Urinary bladder (tissue), 4 donors: Measurements from ENCODE around the gene SLC38A2. TPM values are rescaled to one million over a fixed set of nuclear protein-coding genes. Genes with fewer than 3 reads are reported as not detected.
A peak's percentile ranks its signal among the peaks of the same experiment; 100 is the strongest.

ENCODE experiments used
- DNase-seq: peaks from one replicate; pipeline ENCODE4 v3.0.0-alpha.2; 2015; ENCODE audit errors: extremely low spot score
- H3K27ac ChIP-seq: one replicate; pipeline ENCODE4 v1.5.1; 2013; ENCODE audit warnings: low read depth, mild to moderate bottlenecking, moderate library complexity
- H3K36me3 ChIP-seq: one replicate; pipeline ENCODE4 v1.6.1; 2013; ENCODE audit warnings: mild to moderate bottlenecking, moderate library complexity; ENCODE audit not compliant: insufficient read depth
- H3K4me1 ChIP-seq: one replicate; pipeline ENCODE4 v1.6.1; 2013; ENCODE audit warnings: mild to moderate bottlenecking, moderate library complexity; ENCODE audit not compliant: insufficient read depth
- H3K4me3 ChIP-seq: one replicate; pipeline ENCODE4 v1.5.1; 2013; ENCODE audit warnings: low read depth, low read length
- WGBS: extraction: QIAGEN DNeasy Blood & Tissue Kit; methylation state at CpG from one replicate; pipeline ENCODE4 v1.1.7; 2013; 5-methylcytosine and 5-hydroxymethylcytosine counted together
- polyA plus RNA-seq: library from polyadenylated mRNA; stranded (reverse); fragments of 200-250 nt; gene quantifications from one replicate; pipeline ENCODE4 v1.2.3, GENCODE V29; 2013
- total RNA-seq: library from RNA; depleted of rRNA; stranded (reverse); fragments of >200 nt; gene quantifications from one replicate; pipeline ENCODE4 v1.2.3, GENCODE V29; 2014
- donor health status: healthy with polysubstance abuse.
- donor health status: healthy.

Gene SLC38A2
- total RNA-seq (471 TPM), polyA plus RNA-seq (128 TPM)

GRCh38 chr12:46372544-46373300 lies at the start of gene SLC38A2:
Gene SLC38A2 (minus strand): TSS chr12:46372773. CDS start chr12:46371293, 1,480 bp downstream.
- no peaks in the 10 kb centered on the region for H3K4me1 ChIP-seq
- under 1% methylated on average over 48 of the region's 48 CpGs for WGBS
- peak within 1 kb of the TSS; percentile 99 for H3K4me3 ChIP-seq
- DNase-seq: peak; percentile 77
- H3K27ac ChIP-seq: peak within 1 kb of the TSS; percentile 99
- H3K36me3 ChIP-seq: no peaks in the 10 kb centered on the region

DNA sequence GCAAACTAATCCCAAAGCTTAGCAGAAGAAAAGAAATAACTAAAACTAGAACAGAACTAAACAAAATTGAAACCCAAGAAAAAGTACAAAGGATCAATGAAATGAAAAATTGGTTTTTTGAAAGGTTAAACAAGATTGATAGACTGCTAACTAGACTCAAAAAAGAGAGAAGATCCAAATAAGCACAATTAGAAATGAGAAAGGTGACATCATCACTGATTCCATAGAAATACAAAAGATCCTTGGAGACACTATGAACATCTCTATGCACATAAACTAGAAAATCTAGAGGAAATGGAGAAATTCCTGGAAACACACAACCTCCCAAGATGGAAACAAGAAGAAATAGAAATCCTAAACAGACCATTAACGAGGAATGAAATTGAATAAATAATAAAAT lies 47.1 kb upstream of the SLC38A2 start:
- Histone ChIP-seq H3K4me3 (no peak overlapping the region), H3K36me3 (no peaks in the 10 kb centered on the region), H3K4me1 (no peaks in the 10 kb centered on the region), H3K27ac (no peak overlapping the region)
- 84% methylated on average over 1 of the region's 1 CpG for WGBS
- DNase-seq: no peak

DNA sequence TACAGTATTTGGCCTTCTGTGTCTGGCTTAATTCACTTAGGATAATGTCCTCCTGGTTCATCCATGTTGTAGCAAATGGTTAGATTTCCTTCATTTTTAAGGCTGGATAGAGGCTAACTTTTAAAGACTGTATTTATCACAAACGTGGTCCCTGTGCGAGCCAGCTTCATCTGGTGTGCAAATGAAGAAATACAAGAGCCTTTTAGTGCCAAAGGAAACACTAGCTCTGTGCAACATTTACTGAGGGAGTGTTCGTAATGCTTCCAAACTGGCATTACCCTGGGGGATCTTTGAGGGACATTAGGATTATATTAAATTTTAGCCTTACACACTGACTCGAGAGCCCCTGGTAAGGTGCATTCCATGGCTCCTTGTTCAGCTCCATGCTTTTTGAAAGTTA lies 43.0 kb upstream of the SLC38A2 start:
- no peak overlapping the region for H3K4me3 ChIP-seq
- H3K27ac ChIP-seq: no peak overlapping the region
- no peak for DNase-seq
- H3K4me1 ChIP-seq: no peaks in the 10 kb centered on the region
- 88% methylated on average over 4 of the region's 4 CpGs for WGBS
- no peaks in the 10 kb centered on the region for H3K36me3 ChIP-seq

DNA sequence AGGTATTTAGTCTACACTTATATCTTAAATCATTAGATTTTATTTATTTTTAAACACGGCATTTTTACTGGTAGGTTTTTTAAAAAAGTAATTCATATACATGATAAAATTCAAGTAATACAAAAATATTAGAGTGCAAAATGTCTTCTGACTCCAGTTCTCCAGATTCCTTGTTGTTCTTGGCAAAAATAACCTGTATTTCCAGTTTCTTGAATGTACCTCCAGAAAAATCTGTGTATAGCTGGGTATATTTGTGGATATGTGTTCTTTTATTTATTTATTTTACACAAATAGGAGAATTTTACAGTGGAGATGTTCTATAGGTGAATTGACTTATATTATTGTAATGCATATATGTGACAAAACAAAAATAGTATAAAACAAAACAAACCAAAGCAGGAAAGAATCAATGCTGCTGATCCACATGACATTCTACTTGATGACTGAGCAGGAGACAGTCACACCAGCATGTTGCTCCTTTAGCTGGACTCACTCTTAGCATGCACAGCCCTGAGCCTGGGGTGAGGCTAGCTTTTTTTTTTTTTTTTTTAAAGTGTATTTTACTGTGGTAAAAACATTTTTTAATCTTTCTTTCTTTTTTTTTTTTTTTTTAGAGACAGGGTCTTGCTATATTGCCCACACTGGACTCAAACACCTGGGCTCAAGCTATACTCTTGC lies 42.2 kb upstream of the SLC38A2 start:
- H3K36me3 ChIP-seq: no peaks in the 10 kb centered on the region
- 86% methylated on average over 1 of the region's 1 CpG for WGBS

GRCh38 chr12:46413368-46413767 lies 40.8 kb upstream of the SLC38A2 start:
- Histone ChIP-seq H3K4me1 (no peaks in the 10 kb centered on the region), H3K4me3 (no peak overlapping the region), H3K36me3 (no peaks in the 10 kb centered on the region), H3K27ac (no peak overlapping the region)
- 35% methylated on average over 2 of the region's 2 CpGs for WGBS
- DNase-seq: no peak

More for the DNA sequence above, 42.2 kb upstream of the SLC38A2 start:
- Histone ChIP-seq H3K4me3 (no peak overlapping the region), H3K4me1 (no peaks in the 10 kb centered on the region), H3K27ac (no peak overlapping the region)
- DNase-seq: no peak

DNA sequence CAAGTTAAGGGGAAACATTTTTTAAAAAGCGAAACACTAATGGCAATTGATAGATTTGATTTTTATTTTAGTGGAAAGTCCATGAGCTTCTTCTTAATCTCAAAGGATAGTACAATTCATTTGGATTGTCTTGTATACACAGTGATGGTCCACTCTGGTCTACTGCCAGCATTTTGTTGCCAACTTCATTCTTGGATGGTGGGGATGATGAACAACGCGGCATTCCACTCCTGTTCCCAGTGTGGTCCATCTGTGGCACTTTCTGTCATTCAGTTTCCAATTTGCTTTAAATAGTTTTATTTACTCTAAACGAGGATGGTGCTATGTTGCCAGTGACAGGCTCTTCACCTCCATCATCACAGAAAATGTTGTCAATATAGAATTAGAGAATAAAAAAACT lies 40.3 kb upstream of the SLC38A2 start:
- H3K27ac ChIP-seq: no peak overlapping the region
- H3K4me3 ChIP-seq: no peak overlapping the region
- no peaks in the 10 kb centered on the region for H3K4me1 ChIP-seq
- no peak for DNase-seq
- no peaks in the 10 kb centered on the region for H3K36me3 ChIP-seq
- WGBS: 88% methylated on average over 4 of the region's 4 CpGs

DNA sequence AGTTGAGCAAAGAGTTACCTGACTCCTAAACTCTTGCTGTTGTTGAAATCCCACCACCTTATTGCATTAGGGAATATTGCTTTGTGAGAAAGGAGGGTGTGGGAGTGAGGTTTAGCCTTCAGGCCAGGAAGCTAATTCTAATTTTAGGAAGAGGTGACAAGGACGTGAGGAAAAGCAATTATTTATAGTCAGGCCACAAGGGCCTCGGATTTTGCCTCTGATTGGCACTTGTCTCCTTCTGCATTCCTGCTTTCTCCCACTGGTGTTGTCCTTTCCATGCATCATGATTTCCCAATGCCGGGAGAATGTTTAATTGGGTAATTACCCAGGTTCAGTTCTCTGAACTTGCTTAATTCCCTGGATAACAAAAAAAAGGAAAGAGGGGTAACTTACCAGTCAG lies 37.9 kb upstream of the SLC38A2 start:
- H3K36me3 ChIP-seq: no peaks in the 10 kb centered on the region
- no peak overlapping the region for H3K27ac ChIP-seq
- no peaks in the 10 kb centered on the region for H3K4me1 ChIP-seq
- DNase-seq: no peak
- WGBS: 82% methylated on average over 3 of the region's 3 CpGs
- no peak overlapping the region for H3K4me3 ChIP-seq

- Histone ChIP-seq H3K36me3 (no peaks in the 10 kb centered on the region), H3K27ac (no peak overlapping the region), H3K4me1 (no peaks in the 10 kb centered on the region), H3K4me3 (no peak overlapping the region)
- DNase-seq: no peak
- WGBS: 92% methylated on average over 1 of the region's 1 CpG
These were observed 37.4 kb upstream of the SLC38A2 start for GRCh38 chr12:46409974-46410373.

DNA sequence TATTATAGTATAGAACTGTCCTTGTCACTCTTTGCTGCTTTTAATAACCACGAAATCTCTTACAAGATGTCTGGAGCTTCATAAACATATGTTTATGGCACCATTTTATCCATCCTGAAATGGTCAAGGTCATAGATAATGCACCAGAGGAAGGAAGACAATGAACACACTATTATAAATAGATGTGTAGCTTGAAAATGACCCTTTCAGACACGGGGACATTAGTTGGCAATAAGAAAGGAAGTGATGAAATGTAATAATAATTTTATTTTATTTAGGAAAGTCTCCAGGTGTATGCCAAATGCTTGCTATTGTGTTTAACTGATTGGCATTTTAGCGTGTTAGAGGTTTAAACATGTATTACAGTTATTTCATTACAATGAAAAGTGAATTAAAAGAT lies 36.8 kb upstream of the SLC38A2 start:
- no peak for DNase-seq
- Histone ChIP-seq H3K4me3 (no peak overlapping the region), H3K4me1 (no peaks in the 10 kb centered on the region), H3K36me3 (no peaks in the 10 kb centered on the region), H3K27ac (no peak overlapping the region)
- WGBS: 56% methylated on average over 3 of the region's 3 CpGs

- 78% methylated on average over 4 of the region's 4 CpGs for WGBS
- no peak for DNase-seq
- H3K36me3 ChIP-seq: no peaks in the 10 kb centered on the region
- H3K4me1 ChIP-seq: no peaks in the 10 kb centered on the region
- H3K27ac ChIP-seq: no peak overlapping the region
- no peak overlapping the region for H3K4me3 ChIP-seq
These were observed 35.9 kb upstream of the SLC38A2 start for GRCh38 chr12:46408441-46408840.

GRCh38 chr12:46407361-46407760 lies 34.8 kb upstream of the SLC38A2 start:
- Histone ChIP-seq H3K36me3 (no peaks in the 10 kb centered on the region), H3K27ac (no peak overlapping the region), H3K4me3 (no peak overlapping the region), H3K4me1 (no peaks in the 10 kb centered on the region)
- DNase-seq: no peak
- 97% methylated on average over 2 of the region's 2 CpGs for WGBS

DNA sequence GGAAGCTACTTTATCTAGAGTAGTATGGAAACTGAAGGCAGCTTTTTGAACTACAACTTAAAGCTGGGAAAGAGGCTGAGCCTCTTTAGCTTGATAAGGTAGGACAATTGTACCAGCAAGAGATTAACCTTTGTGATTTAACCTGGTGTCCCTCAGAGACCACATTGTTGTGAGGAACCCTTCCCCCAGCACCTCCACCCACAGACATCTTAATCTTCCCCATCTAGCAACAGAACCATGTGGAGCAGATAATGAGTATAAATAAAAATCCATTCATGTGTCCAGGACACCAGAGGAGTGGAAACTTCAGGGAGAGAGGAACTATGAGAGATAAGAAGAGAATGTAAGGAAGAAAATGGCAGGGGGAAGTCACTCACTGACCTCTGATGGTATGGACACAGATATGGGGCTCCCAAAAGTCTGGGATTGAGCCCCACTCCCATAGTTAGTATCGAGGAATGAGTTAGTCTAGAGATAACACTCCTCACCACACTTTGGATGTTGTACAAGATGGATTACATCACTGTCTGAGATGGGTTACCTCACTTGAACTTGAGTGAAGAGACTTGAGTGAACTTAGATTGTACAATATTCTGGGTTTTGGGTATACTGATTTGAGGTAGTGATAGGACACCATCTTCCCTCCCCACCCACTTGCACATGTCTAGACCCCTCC lies 33.9 kb upstream of the SLC38A2 start:
- Histone ChIP-seq H3K27ac (no peak overlapping the region), H3K4me1 (no peaks in the 10 kb centered on the region), H3K4me3 (no peak overlapping the region), H3K36me3 (no peaks in the 10 kb centered on the region)
- no peak for DNase-seq
- 33% methylated on average over 1 of the region's 1 CpG for WGBS

DNA sequence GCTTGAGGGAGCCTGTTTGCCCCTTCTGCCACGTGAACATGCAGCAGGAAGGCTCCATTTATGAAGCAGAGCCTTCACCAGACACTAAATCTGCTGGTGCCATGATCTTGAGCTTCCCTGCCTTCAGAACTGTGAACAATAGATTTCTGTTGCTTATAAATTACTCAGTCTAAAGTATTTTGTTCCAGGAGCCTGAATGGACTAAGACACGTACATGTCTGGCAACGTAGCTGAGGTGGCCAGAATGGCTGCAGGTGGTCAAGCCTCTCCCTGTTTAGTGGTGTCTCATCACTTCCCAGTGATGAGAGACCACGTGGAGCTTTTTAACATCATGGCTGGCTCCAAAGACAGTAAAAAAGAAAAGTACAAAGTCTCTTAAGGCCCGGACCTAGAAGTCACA lies 32.2 kb upstream of the SLC38A2 start:
- WGBS: 74% methylated on average over 5 of the region's 5 CpGs
- Histone ChIP-seq H3K36me3 (no peaks in the 10 kb centered on the region), H3K4me3 (no peak overlapping the region), H3K4me1 (no peaks in the 10 kb centered on the region), H3K27ac (no peak overlapping the region)
- DNase-seq: no peak

GRCh38 chr12:46404225-46404631 lies 31.7 kb upstream of the SLC38A2 start:
- no peaks in the 10 kb centered on the region for H3K4me1 ChIP-seq
- no peak for DNase-seq
- 32% methylated on average over 1 of the region's 1 CpG for WGBS
- no peak overlapping the region for H3K4me3 ChIP-seq
- no peaks in the 10 kb centered on the region for H3K36me3 ChIP-seq
- no peak overlapping the region for H3K27ac ChIP-seq
